C4-2B (cell line): ENCODE data around the gene RRBP1.
"Not testable (repeated sequence)": the region's sequence is repeated elsewhere in the genome, so short reads cannot be mapped to it uniquely, and the experiment has no call there.

Experiments
- H3K27ac ChIP-seq: fragments of 450-650 bp; 2 replicates; pipeline ENCODE4 v1.5.1; 2017
- CTCF ChIP-seq: fragments of 450-650 bp; conservative IDR thresholded peaks from 2 replicates; pipeline ENCODE4 v1.5.1; 2017; ENCODE audit warnings: mild to moderate bottlenecking
- ZFX ChIP-seq: fragments of 450-650 bp; IDR thresholded peaks from 2 replicates; pipeline ENCODE4 v1.6.1; 2017

RRBP1 gene

GRCh38 chr20:17664025-17664633 is 17.9 kb downstream of the RRBP1 start:
- H3K27ac ChIP-seq = no peak overlapping the region
- TF ChIP-seq CTCF (no peak), ZFX (no peak)

- H3K27ac ChIP-seq = no peak overlapping the region
- TF ChIP-seq ZFX (no peak), CTCF (no peak)
Observed at GRCh38 chr20:17663486-17663885, 18.6 kb downstream of the RRBP1 start.

GRCh38 chr20:17663040-17663399 is 19.0 kb downstream of the RRBP1 start:
- TF ChIP-seq ZFX = no peak
- no peak for TF ChIP-seq CTCF
- no peak overlapping the region for H3K27ac ChIP-seq

- no peak overlapping the region for H3K27ac ChIP-seq
- no peak for TF ChIP-seq CTCF
- no peak for TF ChIP-seq ZFX
Observed at GRCh38 chr20:17662333-17663039, 19.6 kb downstream of the RRBP1 start.

- TF ChIP-seq CTCF (no peak), ZFX (no peak)
- no peak overlapping the region for H3K27ac ChIP-seq
Observed at GRCh38 chr20:17661121-17661744, 20.8 kb downstream of the RRBP1 start.

GRCh38 chr20:17660667-17661066 is 21.4 kb downstream of the RRBP1 start:
- TF ChIP-seq CTCF = no peak
- TF ChIP-seq ZFX = no peak
- no peak overlapping the region for H3K27ac ChIP-seq

- H3K27ac ChIP-seq = no peak overlapping the region
- no peak for TF ChIP-seq ZFX
- no peak; the same call in 1 of the 2 replicates for TF ChIP-seq CTCF
Observed at GRCh38 chr20:17659801-17660200, 22.2 kb downstream of the RRBP1 start.

GRCh38 chr20:17659344-17659743 is 22.7 kb downstream of the RRBP1 start:
- not testable (repeated sequence) for H3K27ac ChIP-seq
